ENCODE data around the gene DHH. TPM values are rescaled to one million over a fixed set of nuclear protein-coding genes. Genes with fewer than 3 reads are reported as not detected.

DHH gene
- total RNA-seq, 2 donors from 2014 or later: 0.17 to 0.44 TPM

Other genes with a start within 250 kb of the DHH start
- gene DDX23, start 242.6 kb downstream of the DHH start, total RNA-seq: 10 to 100 TPM; 61.7 to 76.3 TPM
- gene RND1, start 228.9 kb downstream of the DHH start, total RNA-seq: 1 to 10 TPM; 6.0 to 8.2 TPM
- gene FKBP11, start 169.3 kb downstream of the DHH start, total RNA-seq: 100 to 1,000 TPM; 132 to 145 TPM
- gene ARF3, start 137.3 kb downstream of the DHH start, total RNA-seq: 100 to 1,000 TPM in 1 of 2 donors, 10 to 100 TPM in 1; 80.1 to 111 TPM
- 10 to 100 TPM; 13.8 to 17.6 TPM for gene WNT10B, start 123.1 kb downstream of the DHH start, total RNA-seq
- gene WNT1, start 116.5 kb downstream of the DHH start, total RNA-seq: 1 to 10 TPM; 2.2 to 2.3 TPM
- gene DDN, start 95.4 kb downstream of the DHH start, total RNA-seq: under 1 TPM; 0.62 to 0.70 TPM
- gene PRKAG1, start 76.0 kb downstream of the DHH start, total RNA-seq: 10 to 100 TPM; 41.4 to 47.7 TPM
- 100 to 1,000 TPM; 137 to 139 TPM for gene KMT2D, start 34.0 kb downstream of the DHH start, total RNA-seq
- 1 to 10 TPM; 7.9 to 8.1 TPM for gene RHEBL1, start 24.8 kb downstream of the DHH start, total RNA-seq
- gene LMBR1L, start 16.0 kb upstream of the DHH start, total RNA-seq: 100 to 1,000 TPM; 257 to 270 TPM
- gene TUBA1B, start 36.6 kb upstream of the DHH start, total RNA-seq: 100 to 1,000 TPM; 137 to 159 TPM
- gene TUBA1A, start 94.3 kb upstream of the DHH start, total RNA-seq: 100 to 1,000 TPM; 282 to 416 TPM
- 10 to 100 TPM; 49.7 to 66.7 TPM for gene TUBA1C, start 170.3 kb upstream of the DHH start, total RNA-seq
- gene PRPH, start 200.3 kb upstream of the DHH start, total RNA-seq: not detected
- under 1 TPM in 1 of 2 donors, not detected in 1; 0.55 TPM for gene TROAP, start 228.5 kb upstream of the DHH start, total RNA-seq
- not detected for gene C1QL4, start 242.4 kb upstream of the DHH start, total RNA-seq

Measured in T-helper 17 cell (primary cell).